Muscle of back (tissue), 11 donors: ENCODE measurements around the gene SLC16A6. TPM values are rescaled to one million over a fixed set of nuclear protein-coding genes. Genes with fewer than 3 reads are reported as not detected.
"Not testable (repeated sequence)": the region's sequence is repeated elsewhere in the genome, so short reads cannot be mapped to it uniquely, and the experiment has no call there.

Source experiments
- DNase-seq, 3 donors: peaks; one replicate each; pipeline versions ENCODE4 v3.0.0 to v3.0.0-alpha.2; 2013
- polyA plus RNA-seq, 10 donors: library from polyadenylated mRNA; unstranded; fragments of 120-200 nt; gene quantifications; one replicate each; pipeline ENCODE4 v1.2.1, GENCODE V29; 2013; ENCODE audit not compliant: insufficient read length in 10 of 10

The SLC16A6 gene
- polyA plus RNA-seq, 10 donors: 0.35 to 1.1 (median 0.59) TPM

DNA sequence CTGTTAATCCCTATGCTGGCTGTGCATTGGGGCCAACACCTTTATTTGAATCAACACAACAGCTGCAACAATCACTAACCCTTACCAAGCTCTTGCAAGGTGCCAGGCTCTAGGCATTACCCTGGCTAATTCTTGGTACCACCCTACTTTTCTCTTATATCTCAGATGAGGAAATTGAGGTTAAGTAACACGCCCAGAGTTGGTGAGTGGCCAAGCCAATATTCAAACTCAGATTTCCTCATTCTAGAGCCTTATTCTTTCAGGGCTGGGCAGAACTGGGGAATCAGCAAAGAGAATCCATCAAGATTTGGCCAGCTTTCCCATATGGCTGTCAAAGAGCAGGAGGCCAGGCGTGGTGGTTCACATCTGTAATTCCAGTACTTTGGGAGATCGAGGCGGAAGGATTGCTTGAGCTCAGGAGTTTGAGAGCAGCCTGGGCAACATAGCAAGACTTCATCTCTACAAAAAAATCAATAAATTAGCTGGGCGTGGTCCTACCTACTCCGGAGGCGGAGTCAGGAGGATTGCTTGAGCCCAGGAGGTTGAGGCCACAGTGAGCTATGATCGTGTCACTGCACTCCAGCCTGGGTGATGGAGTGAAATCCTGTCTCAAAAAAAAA, 24.1 kb upstream of the SLC16A6 start:
- no peak for DNase-seq

- DNase-seq: no peak
Observed at GRCh38 chr17:68310152-68310551, 19.2 kb upstream of the SLC16A6 start.

- not testable (repeated sequence) for DNase-seq
Observed at GRCh38 chr17:68309066-68309670, 18.2 kb upstream of the SLC16A6 start.

GRCh38 chr17:68308486-68308885, 17.6 kb upstream of the SLC16A6 start:
- not testable (repeated sequence) for DNase-seq

GRCh38 chr17:68307443-68307842, 16.5 kb upstream of the SLC16A6 start:
- no peak for DNase-seq

DNA sequence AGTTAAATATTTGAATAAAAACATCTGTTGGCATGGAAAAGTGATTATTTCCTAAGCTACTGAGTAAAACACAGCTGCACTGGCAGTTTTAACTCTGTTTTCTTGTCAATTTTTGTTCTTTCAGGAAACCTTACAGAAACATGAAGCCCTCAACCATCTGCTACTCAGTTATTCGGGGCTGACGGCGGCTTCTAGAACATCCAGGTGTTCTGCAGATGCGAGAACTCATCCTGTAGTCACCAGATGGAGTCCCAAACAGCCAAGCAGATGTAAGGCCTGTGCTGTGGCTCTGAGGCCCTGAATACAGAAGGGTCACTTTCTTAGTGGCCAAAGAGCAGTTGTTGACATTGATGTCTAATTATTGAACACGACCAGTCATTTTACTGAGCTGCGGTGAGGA, 15.9 kb upstream of the SLC16A6 start:
- no peak for DNase-seq

GRCh38 chr17:68305142-68305541, 14.2 kb upstream of the SLC16A6 start:
- DNase-seq: no peak

DNA sequence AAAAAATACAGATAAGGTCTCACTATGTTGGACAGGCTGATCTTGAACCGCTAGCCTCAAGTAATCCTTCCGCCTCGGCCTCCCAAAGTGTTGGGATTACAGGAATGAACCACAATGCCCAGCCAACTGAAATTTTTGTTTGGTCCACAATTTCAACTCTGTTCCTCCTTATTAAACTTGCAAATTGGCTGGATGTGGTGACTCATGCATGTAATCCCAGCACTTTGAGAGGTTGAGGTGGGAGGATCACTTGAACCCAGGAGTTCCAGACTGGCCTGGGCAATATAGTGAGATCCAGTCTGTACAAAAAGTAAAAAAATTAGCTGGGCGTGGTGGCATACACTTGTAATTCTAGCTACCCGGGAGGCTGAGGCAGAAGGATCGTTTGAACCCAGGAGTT, 13.8 kb upstream of the SLC16A6 start:
- DNase-seq: no peak

GRCh38 chr17:68302666-68303065, 11.7 kb upstream of the SLC16A6 start:
- DNase-seq: no peak

GRCh38 chr17:68302066-68302564, 11.2 kb upstream of the SLC16A6 start:
- no peak for DNase-seq

DNA sequence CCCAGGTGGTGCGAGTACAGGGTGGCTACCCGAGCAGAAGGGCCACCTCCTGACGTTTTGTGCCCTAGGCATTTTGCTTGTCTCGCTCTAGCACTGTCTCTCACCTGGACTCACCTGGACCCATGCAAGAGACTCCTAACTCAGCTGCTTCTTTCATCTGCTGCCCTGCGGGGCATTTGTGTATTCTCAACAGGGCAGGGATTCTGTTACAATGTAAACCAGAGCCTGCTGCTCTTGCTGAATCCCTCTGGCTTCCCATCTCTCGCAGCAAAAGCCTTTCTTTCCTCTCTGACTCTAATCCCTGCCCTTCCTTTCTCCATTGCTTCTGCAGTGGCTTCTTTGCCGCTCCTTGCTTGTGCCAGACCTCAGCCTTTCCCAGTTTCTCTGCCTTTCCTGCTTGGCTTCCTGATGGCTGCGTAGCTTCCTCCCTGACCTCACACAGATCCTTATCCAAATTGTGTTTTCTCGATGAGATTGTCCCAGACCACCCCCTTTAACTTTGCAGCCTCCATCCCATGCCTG, 10.6 kb upstream of the SLC16A6 start:
- DNase-seq: no peak

DNA sequence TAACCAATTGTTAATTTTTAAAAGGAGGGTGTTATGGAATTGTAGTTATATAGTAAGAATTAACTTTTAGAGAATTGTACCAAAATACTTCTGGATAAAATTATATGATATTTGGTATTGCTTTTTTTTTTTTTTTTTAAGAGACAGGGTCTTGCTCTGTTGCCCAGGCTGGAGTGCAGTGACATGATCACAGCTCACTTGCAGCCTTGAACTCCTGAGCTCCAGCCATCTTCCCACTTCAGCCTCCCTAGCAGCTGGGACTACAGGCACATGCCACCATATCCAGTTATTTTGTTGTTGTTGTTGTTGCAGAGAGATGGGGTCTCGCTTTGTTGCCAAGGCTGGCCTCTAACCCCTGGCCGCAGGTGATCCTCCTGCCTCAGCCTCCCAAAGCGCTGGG, 8.9 kb upstream of the SLC16A6 start:
- no peak for DNase-seq

GRCh38 chr17:68298601-68299000, 7.7 kb upstream of the SLC16A6 start:
- DNase-seq: no peak

GRCh38 chr17:68297195-68297594, 6.3 kb upstream of the SLC16A6 start:
- no peak for DNase-seq

DNA sequence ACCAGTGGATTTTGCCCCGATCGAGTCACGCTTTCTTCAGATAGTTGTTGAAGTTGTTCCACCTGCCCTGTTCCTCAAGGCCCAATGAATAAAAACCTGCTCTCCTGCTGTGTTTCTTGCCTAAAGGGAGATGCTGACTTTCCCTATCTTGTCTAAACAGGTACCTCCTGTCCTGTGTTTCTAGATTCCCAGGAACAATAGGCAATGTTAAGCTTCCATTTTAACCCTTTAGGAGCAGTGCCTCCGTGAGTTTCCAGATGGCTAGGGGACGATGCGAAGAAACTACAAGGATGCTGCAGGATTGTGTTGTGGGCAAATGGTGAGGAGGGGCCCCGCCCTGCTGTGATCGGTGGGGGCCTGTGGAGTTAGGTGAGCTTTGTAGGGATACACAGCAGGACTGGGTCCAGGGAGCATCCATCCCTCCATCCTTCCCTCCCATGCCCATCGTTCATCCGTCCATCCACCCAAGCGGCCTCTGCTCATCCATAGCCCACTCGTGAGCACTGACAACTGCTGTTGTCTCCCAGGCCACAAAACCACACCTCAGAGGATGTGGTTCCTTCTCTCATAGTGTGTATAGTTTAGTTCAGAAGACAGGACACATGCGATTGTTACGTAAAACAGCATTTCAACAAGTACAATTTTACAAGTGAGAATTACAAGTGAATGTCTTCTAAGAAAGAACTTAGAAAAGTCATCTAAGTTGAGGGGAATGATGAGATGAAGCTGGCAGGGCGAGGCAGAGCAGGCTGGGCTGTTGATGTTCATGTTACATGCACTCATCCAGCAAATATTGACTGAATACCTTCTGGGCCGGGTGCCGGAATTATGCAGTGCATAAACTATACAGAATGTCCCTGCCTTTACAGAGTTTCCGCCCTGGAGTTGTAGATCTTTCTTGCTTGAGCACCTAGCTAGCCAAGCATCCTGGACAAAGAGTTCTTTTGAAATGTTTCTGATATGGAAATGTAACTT, 5.6 kb upstream of the SLC16A6 start:
- DNase-seq: no peak

GRCh38 chr17:68295086-68295485, 4.2 kb upstream of the SLC16A6 start:
- DNase-seq: no peak

DNA sequence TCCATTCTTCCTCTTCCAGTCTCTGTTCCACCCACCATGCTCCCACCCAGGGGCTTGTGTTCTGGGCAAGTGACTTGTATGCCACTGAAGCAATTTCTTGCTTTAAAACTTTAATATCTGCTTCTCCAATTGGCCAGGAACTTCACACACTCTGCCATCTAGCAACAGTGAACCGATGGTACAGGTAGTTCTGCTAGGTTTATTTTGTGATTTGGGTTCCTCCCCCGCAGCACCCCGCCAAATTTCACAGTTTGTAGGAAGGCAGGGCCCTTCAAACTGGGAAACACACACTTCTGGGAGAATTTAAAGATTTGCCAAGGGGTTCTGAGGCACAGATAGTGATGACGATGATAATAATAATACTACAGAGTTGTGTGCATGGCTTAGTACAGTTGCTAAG, 3.7 kb upstream of the SLC16A6 start:
- DNase-seq: no peak

GRCh38 chr17:68294196-68294555, 3.2 kb upstream of the SLC16A6 start:
- DNase-seq: no peak

DNA sequence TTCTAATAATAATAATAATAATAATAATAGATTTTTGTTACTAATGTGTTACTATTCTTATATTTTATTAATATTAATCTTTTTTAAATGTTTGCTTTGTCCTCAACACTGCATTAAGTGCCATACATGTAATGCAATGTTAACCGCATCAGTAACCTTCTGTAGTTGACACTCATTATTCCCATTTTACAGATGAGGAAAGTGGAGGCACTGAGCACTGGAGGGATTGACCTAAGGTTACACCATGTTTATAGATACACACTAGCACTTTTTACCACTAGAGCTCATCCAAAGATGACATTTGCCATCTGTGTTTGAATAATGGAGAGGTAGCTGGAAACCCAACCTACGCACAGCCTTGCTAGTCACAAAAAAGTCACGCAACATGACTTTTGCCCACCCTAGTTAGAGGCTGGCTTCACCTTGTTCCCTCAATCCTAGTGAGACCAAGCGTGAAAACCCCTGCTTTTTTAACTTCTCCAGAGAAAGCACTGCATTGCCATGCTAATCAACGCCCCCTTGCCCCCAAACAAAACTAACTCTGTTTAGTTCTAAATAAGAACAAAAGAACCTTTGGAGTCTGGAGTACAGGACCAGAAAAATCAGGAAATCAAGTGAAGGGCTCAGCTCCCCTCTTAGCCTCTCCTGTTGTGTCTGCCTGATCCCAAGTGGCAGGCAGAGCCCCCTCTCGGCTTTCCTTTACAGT, 2.7 kb upstream of the SLC16A6 start:
- DNase-seq: no peak

DNA sequence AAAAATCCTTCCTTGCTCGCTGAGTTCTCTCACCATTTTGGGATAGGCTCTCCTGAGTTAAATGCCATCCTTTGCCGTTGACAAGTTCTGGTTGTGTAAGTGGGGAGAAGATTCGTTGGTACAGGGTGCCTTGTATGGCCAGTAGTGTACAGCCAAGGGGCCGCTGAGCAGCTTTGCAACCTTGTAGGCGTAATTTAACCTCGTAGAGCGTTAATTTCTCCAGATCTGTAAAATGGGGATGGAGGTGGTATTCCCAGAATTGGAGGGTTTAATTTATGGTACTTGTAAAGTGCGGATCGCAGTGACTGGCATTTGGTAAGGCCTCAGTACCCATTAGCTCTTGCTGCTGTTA, 1.7 kb upstream of the SLC16A6 start:
- no peak for DNase-seq

- peak; percentile 38 to 87 (median 70) for DNase-seq
Observed at GRCh38 chr17:68291836-68292688, 1.1 kb upstream of the SLC16A6 start.
